Measurements from ENCODE around the gene MTHFD1. TPM values are rescaled to one million over a fixed set of nuclear protein-coding genes. Genes with fewer than 3 reads are reported as not detected.

The MTHFD1 gene
- total RNA-seq, 4 donors from 2014 or later, result 27.6 to 66.0 (median 53.8) TPM

DNA sequence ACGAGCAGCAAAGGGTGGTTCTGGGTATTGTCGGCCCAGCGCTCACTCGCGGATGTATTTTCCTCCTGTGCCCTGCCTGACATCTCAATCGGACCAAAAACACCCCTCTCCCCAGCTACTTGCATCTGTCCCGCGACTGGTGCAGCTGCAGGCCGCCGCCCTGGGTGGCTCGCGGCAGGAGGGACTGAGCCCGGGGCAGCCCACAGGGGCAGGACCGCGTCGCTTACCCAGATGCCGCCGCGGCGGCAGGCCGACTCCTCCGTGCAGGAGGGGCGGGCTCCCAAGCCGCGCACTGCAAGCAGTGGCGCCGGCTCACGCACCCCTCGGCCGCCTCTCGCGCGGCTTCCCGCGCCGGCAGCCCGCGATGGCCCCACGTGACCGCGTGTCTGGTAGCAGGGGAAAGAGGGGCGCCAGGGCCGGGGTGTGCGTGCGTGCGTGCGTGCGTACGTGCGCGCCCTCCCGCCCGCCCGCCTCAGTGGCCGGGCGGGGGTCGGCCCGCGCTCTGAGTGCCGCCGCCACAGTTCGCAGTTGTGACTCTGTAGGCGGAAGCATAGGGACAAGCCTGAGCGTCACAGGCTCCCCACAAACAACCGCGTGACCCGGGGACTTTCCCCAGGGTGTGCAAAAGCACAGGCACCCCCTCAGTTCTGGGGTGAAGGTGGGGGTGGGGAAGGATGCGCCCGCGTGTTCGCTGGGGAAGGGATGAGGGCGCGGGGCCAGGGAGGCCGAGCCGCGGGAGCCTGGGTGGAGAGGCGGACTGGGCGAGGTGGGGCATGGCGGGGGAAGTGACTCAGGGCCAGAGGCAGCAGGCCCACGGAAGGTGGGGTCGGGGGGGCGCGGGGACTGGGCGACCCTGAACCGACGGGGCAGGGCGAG lies 115.5 kb downstream of the MTHFD1 start, which contains the start of gene ZBTB25:
ZBTB25 (minus strand) TSS at position 405 of the 876 bp plus-strand sequence. CDS start 13,305 bp downstream, outside the sequence.
- H3K27me3 ChIP-seq, result no peaks in the 10 kb centered on the region
- peak; percentile 92 for DNase-seq
- WGBS, 2 donors, result 0% methylated on average over 2 to 5 of the region's 87 CpGs
- no peaks in the 10 kb centered on the region for H3K36me3 ChIP-seq
- H3K4me3 ChIP-seq, result peak within 1 kb of the TSS; percentile 85 to 96 (median 92)
- TF ChIP-seq, protein P1, sequence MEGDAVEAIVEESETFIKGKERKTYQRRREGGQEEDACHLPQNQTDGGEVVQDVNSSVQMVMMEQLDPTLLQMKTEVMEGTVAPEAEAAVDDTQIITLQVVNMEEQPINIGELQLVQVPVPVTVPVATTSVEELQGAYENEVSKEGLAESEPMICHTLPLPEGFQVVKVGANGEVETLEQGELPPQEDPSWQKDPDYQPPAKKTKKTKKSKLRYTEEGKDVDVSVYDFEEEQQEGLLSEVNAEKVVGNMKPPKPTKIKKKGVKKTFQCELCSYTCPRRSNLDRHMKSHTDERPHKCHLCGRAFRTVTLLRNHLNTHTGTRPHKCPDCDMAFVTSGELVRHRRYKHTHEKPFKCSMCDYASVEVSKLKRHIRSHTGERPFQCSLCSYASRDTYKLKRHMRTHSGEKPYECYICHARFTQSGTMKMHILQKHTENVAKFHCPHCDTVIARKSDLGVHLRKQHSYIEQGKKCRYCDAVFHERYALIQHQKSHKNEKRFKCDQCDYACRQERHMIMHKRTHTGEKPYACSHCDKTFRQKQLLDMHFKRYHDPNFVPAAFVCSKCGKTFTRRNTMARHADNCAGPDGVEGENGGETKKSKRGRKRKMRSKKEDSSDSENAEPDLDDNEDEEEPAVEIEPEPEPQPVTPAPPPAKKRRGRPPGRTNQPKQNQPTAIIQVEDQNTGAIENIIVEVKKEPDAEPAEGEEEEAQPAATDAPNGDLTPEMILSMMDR (IDR thresholded peaks at IDR 0.05), result peak in 1 of 6 experiments; percentile 3
- peak in 3 of 4 donors; percentile 18 to 95 (median 90) for TF ChIP-seq POLR2A (IDR thresholded peaks at IDR 0.05)
- no peaks in the 10 kb centered on the region for H3K9me3 ChIP-seq
- peaks cover 44 to 71% (median 53%) of the 10 kb centered on the region in 3 donors for H3K4me1 ChIP-seq
- H3K27ac ChIP-seq, result peak within 1 kb of the TSS; percentile 99 to 100 (median 100)
- intact Hi-C loops (cut with DNase I), result no loop called here

DNA sequence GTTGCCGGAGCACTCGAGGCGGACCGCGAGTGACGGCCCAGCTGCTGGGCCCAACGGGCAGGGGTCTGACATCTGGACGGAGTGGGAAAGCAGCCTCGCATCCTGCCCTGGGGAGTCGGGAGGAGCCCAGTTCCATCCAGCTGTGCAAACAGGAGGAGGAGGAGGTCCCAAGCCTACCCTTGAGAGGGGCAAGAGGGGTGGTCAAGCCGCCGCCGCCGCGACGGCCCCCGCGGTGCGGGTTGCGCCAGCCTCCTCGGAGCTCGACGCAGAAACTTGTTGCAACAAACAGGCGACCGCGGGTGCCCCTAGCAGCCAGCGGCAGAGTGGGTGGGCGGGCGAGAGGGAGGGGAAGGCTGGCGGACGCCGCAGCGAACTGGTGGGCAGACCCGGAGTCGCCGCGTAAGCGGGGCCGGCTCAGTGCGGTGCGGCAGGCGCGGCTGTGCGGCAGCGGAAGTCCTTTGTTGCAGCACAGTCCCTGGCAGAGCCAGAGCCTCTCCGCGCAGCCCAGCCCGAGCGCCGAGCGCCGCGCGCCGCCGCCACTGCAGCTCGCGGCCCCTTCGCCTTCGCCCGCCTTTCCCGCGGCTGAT lies 116.2 kb downstream of the MTHFD1 start, which contains the start of gene ZBTB1:
ZBTB1 (plus strand) TSS at position 461 of the 587 bp plus-strand sequence. CDS start 16,735 bp downstream, outside the sequence.
- Histone ChIP-seq H3K4me3 (peak within 1 kb of the TSS; percentile 85 to 96 (median 92)), H3K27me3 (no peaks in the 10 kb centered on the region), H3K36me3 (no peaks in the 10 kb centered on the region), H3K4me1 (peaks cover 44 to 76% (median 55%) of the 10 kb centered on the region in 3 donors), H3K27ac (peak within 1 kb of the TSS; percentile 99 to 100 (median 100)), H3K9me3 (no peaks in the 10 kb centered on the region)
- WGBS, 2 donors, result 0 to 1% methylated on average over 10 to 19 of the region's 63 CpGs
- intact Hi-C loops (cut with DNase I), result no loop called here
- TF ChIP-seq, protein P1 (IDR thresholded peaks at IDR 0.05), result no peak
- peak in 3 of 4 donors; percentile 36 to 91 (median 90) for TF ChIP-seq POLR2A (IDR thresholded peaks at IDR 0.05)
- DNase-seq, result peak; percentile 52

DNA sequence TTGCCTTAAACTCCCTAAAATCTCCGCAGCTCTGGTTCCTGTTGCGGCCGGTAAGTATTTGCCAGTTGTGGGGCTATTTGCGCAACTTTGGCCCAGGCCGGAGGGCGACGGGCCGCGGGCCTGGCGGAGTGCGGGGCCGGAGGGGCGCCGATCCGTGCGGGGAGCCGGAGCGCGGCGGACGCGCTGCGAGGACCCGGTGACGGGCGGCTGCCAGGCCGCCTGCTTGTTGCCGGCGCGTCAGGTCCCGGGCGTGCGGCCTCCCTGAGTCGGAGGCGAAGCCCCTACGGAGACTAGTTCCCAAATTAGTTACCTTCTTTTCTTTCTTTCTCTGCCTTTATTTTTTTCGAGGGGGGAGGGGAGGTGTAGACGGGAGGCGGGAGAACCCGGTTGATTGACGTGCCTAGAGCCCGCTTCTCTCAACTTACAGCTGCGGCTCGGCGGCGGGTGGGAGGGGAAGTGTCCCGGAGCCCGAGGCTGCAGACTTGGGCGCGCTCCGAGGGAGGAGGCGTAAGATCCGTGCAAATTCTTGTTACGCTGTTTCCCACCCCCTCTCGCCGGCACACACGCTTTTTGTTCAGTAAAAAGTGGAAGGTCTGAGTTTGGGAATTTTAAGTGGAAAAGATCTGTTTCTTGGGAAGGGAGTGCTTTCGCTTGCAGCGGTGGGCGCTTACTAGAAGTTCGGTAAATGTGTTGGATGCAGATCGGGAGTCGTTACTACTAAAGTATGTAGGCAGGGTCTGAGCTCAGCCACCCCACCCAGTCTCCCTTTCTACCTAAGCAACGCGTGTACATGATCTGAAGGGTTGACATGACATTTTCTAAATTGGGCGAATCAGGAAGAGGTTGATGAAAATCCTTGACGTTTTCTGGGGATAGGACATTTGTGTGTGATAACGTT lies 117.0 kb downstream of the MTHFD1 start:
- no peaks in the 10 kb centered on the region for H3K9me3 ChIP-seq
- peak overlapping the region; percentile 85 to 96 (median 92) for H3K4me3 ChIP-seq
- H3K27me3 ChIP-seq, result no peaks in the 10 kb centered on the region
- peak; percentile 51 for DNase-seq
- peaks cover 46 to 76% (median 53%) of the 10 kb centered on the region in 3 donors for H3K4me1 ChIP-seq
- intact Hi-C loops (cut with DNase I), result no loop called here
- WGBS, 2 donors, result 0 to 1% methylated on average over 25 to 30 of the region's 68 CpGs
- TF ChIP-seq, protein P1 (IDR thresholded peaks at IDR 0.05), result no peak
- TF ChIP-seq POLR2A (IDR thresholded peaks at IDR 0.05), result peak in 2 of 4 donors; percentile 28 to 35
- peak overlapping the region; percentile 99 to 100 (median 100) for H3K27ac ChIP-seq
- no peaks in the 10 kb centered on the region for H3K36me3 ChIP-seq

- peak overlapping the region in 3 of 4 donors; percentile 85 to 96 (median 89) for H3K4me3 ChIP-seq
- intact Hi-C loops (cut with DNase I), result no loop called here
- whole genome bisulfite sequencing, 2 donors, result 8 to 19% methylated on average over 3 of the region's 3 CpGs
Measured at GRCh38 chr14:64506721-64507120, 118.6 kb downstream of the MTHFD1 start.

More at GRCh38 chr14:64506721-64507120, 118.6 kb downstream of the MTHFD1 start:
- Histone ChIP-seq H3K36me3 (no peaks in the 10 kb centered on the region), H3K27me3 (no peaks in the 10 kb centered on the region), H3K27ac (peak overlapping the region; percentile 99 to 100 (median 100)), H3K4me1 (peaks cover 44 to 76% (median 46%) of the 10 kb centered on the region in 3 donors), H3K9me3 (no peaks in the 10 kb centered on the region)
- no peak for DNase-seq
- TF ChIP-seq, protein P1 (IDR thresholded peaks at IDR 0.05), result no peak
- no peak for TF ChIP-seq POLR2A (IDR thresholded peaks at IDR 0.05)
